WTC11 (cell line): ENCODE measurements around the gene RYR1.

ENCODE experiments used
- CREB1 ChIP-seq: sonication (generic); formaldehyde crosslinking; IDR thresholded peaks from 2 replicates; pipeline ENCODE4 v1.8.0; 2023; ENCODE audit warnings: mild to moderate bottlenecking, missing genetic modification reagents
- CTCF ChIP-seq: fragments of 200-600 bp; IDR thresholded peaks from 2 replicates; pipeline ENCODE4 v1.8.0; 2022; ENCODE audit warnings: antibody characterized with exemption
- FOXK1 ChIP-seq: sonication (generic); formaldehyde crosslinking; IDR thresholded peaks from 2 replicates; pipeline ENCODE4 v1.8.0; 2022; ENCODE audit warnings: mild to moderate bottlenecking, moderate library complexity, missing genetic modification reagents
- IRF2 ChIP-seq: sonication (generic); formaldehyde crosslinking; IDR thresholded peaks from 2 replicates; pipeline ENCODE4 v1.8.0; 2022; ENCODE audit warnings: low read depth, missing genetic modification reagents, borderline replicate concordance
- MXD4 ChIP-seq: fragments of 250-450 bp; sonication (Bioruptor Pico); IDR thresholded peaks from 2 replicates; pipeline ENCODE4 v1.8.0; 2021; ENCODE audit warnings: mild to moderate bottlenecking, moderate library complexity, borderline replicate concordance
- USF2 ChIP-seq: sonication (generic); formaldehyde crosslinking; IDR thresholded peaks from 2 replicates; pipeline ENCODE4 v1.8.1; 2023; ENCODE audit warnings: mild to moderate bottlenecking, missing genetic modification reagents, moderate library complexity
- ZNF232 ChIP-seq: sonication (generic); formaldehyde crosslinking; IDR thresholded peaks from 2 replicates; pipeline ENCODE4 v1.8.0; 2022; ENCODE audit warnings: mild to moderate bottlenecking, missing genetic modification reagents
- TF ChIP-seq, protein P1 (sequence below): sonication (generic); formaldehyde crosslinking; IDR thresholded peaks from 2 replicates; pipeline ENCODE4 v1.8.1; 2023; ENCODE audit warnings: mild to moderate bottlenecking, moderate library complexity, missing genetic modification reagents
- TF ChIP-seq, protein P2 (sequence below): sonication (generic); formaldehyde crosslinking; IDR thresholded peaks from 2 replicates; pipeline ENCODE4 v1.8.0; 2022; ENCODE audit warnings: mild to moderate bottlenecking, missing genetic modification reagents
- TF ChIP-seq, protein P3 (sequence below): sonication (generic); formaldehyde crosslinking; IDR thresholded peaks from 2 replicates; pipeline ENCODE4 v1.8.1; 2023; ENCODE audit warnings: mild to moderate bottlenecking, missing genetic modification reagents

DNA sequence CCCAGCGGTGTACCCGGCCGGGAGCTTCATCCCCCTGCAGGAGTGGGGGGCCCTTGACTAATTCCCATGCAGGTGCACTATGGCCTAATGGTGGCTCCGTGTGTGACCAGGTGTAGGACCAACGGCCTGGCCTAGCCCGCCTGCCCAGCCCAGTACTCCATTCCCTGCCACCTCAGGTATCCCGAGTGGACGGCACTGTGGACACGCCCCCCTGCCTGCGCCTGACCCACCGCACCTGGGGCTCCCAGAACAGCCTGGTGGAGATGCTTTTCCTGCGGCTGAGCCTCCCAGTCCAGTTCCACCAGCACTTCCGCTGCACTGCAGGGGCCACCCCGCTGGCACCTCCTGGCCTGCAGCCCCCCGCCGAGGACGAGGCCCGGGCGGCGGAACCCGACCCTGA, 39.7 kb downstream of the RYR1 start:
- no peak for TF ChIP-seq MXD4
- no peak for TF ChIP-seq CTCF
- TF ChIP-seq ZNF232, result no peak
- TF ChIP-seq, protein P1, sequence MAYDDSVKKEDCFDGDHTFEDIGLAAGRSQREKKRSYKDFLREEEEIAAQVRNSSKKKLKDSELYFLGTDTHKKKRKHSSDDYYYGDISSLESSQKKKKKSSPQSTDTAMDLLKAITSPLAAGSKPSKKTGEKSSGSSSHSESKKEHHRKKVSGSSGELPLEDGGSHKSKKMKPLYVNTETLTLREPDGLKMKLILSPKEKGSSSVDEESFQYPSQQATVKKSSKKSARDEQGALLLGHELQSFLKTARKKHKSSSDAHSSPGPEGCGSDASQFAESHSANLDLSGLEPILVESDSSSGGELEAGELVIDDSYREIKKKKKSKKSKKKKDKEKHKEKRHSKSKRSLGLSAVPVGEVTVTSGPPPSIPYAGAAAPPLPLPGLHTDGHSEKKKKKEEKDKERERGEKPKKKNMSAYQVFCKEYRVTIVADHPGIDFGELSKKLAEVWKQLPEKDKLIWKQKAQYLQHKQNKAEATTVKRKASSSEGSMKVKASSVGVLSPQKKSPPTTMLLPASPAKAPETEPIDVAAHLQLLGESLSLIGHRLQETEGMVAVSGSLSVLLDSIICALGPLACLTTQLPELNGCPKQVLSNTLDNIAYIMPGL, result no peak
- TF ChIP-seq FOXK1 (CRISPR knock-in tag), result no peak
- TF ChIP-seq, protein P2, sequence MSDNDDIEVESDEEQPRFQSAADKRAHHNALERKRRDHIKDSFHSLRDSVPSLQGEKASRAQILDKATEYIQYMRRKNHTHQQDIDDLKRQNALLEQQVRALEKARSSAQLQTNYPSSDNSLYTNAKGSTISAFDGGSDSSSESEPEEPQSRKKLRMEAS (CRISPR knock-in tag), result no peak
- TF ChIP-seq CREB1, result no peak
- no peak for TF ChIP-seq USF2 (CRISPR knock-in tag)
- TF ChIP-seq, protein P3, sequence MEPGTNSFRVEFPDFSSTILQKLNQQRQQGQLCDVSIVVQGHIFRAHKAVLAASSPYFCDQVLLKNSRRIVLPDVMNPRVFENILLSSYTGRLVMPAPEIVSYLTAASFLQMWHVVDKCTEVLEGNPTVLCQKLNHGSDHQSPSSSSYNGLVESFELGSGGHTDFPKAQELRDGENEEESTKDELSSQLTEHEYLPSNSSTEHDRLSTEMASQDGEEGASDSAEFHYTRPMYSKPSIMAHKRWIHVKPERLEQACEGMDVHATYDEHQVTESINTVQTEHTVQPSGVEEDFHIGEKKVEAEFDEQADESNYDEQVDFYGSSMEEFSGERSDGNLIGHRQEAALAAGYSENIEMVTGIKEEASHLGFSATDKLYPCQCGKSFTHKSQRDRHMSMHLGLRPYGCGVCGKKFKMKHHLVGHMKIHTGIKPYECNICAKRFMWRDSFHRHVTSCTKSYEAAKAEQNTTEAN (CRISPR knock-in tag), result no peak
- TF ChIP-seq IRF2, result no peak
